GM23248 (cell line): ENCODE results near the gene CORO2B.

Source experiments
- EZH2 ChIP-seq: fragments of 200-600 bp; sonication (generic); IDR thresholded peaks from 2 replicates; pipeline ENCODE4 v1.6.1; 2018; ENCODE audit warnings: antibody characterized with exemption, mild to moderate bottlenecking; ENCODE audit not compliant: insufficient read depth, poor library complexity, severe bottlenecking
- EZH2phosphoT487 ChIP-seq: fragments of 200-600 bp; sonication (generic); IDR thresholded peaks from 2 replicates; pipeline ENCODE4 v1.6.1; 2018; ENCODE audit warnings: antibody characterized with exemption, moderate library complexity, mild to moderate bottlenecking, low read depth; ENCODE audit not compliant: insufficient read depth

- no peak for TF ChIP-seq EZH2
- TF ChIP-seq EZH2phosphoT487, result no peak
Observed at GRCh38 chr15:68596691-68597090, 17.9 kb downstream of the CORO2B start.
